ENCODE results near the gene PLXNA1.
A peak's percentile ranks its signal among the peaks of the same experiment; 100 is the strongest.

Gene PLXNA1

GRCh38 chr3:126988451-126989021 lies 5.6 kb downstream of the PLXNA1 start:
- no peak for DNase-seq

- no peak for DNase-seq
Measured at GRCh38 chr3:126989316-126990023, 6.6 kb downstream of the PLXNA1 start.

GRCh38 chr3:126990024-126990700 lies 7.2 kb downstream of the PLXNA1 start:
- DNase-seq, result no peak

GRCh38 chr3:126990890-126991289 lies 8.0 kb downstream of the PLXNA1 start:
- peak; percentile 87 for DNase-seq

GRCh38 chr3:126991366-126992200 lies 8.7 kb downstream of the PLXNA1 start:
- no peak for DNase-seq

- DNase-seq, result no peak
Measured at GRCh38 chr3:126992216-126992615, 9.3 kb downstream of the PLXNA1 start.

GRCh38 chr3:126992776-126993175 lies 9.9 kb downstream of the PLXNA1 start:
- no peak for DNase-seq

- no peak for DNase-seq
Measured at GRCh38 chr3:126993436-126993835, 10.5 kb downstream of the PLXNA1 start.

GRCh38 chr3:126994661-126995245 lies 11.8 kb downstream of the PLXNA1 start:
- no peak for DNase-seq

- no peak for DNase-seq
Measured at GRCh38 chr3:126995254-126995780, 12.4 kb downstream of the PLXNA1 start.

GRCh38 chr3:126995926-126996512 lies 13.1 kb downstream of the PLXNA1 start:
- no peak for DNase-seq

- no peak for DNase-seq
Measured at GRCh38 chr3:126996905-126997304, 14.0 kb downstream of the PLXNA1 start.

- DNase-seq, result no peak
Measured at GRCh38 chr3:126997455-126998038, 14.6 kb downstream of the PLXNA1 start.

GRCh38 chr3:126998320-126998719 lies 15.4 kb downstream of the PLXNA1 start:
- peak; percentile 30 for DNase-seq

GRCh38 chr3:126998728-126999127 lies 15.8 kb downstream of the PLXNA1 start:
- peak; percentile 62 for DNase-seq

GRCh38 chr3:126999383-126999782 lies 16.5 kb downstream of the PLXNA1 start:
- DNase-seq, result no peak

- DNase-seq, result no peak
Measured at GRCh38 chr3:127000119-127000518, 17.2 kb downstream of the PLXNA1 start.

- no peak for DNase-seq
Measured at GRCh38 chr3:127000761-127001160, 17.8 kb downstream of the PLXNA1 start.

- DNase-seq, result no peak
Measured at GRCh38 chr3:127001486-127002194, 18.7 kb downstream of the PLXNA1 start.

GRCh38 chr3:127002195-127003174 lies 19.6 kb downstream of the PLXNA1 start:
- no peak for DNase-seq

All from NCI-H82 (cell line).